Measurements from ENCODE around the gene METTL2B. TPM values are rescaled to one million over a fixed set of nuclear protein-coding genes. Genes with fewer than 3 reads are reported as not detected.

METTL2B gene
- total RNA-seq, 1 experiment from 2014 or later, result 49.7 TPM

DNA sequence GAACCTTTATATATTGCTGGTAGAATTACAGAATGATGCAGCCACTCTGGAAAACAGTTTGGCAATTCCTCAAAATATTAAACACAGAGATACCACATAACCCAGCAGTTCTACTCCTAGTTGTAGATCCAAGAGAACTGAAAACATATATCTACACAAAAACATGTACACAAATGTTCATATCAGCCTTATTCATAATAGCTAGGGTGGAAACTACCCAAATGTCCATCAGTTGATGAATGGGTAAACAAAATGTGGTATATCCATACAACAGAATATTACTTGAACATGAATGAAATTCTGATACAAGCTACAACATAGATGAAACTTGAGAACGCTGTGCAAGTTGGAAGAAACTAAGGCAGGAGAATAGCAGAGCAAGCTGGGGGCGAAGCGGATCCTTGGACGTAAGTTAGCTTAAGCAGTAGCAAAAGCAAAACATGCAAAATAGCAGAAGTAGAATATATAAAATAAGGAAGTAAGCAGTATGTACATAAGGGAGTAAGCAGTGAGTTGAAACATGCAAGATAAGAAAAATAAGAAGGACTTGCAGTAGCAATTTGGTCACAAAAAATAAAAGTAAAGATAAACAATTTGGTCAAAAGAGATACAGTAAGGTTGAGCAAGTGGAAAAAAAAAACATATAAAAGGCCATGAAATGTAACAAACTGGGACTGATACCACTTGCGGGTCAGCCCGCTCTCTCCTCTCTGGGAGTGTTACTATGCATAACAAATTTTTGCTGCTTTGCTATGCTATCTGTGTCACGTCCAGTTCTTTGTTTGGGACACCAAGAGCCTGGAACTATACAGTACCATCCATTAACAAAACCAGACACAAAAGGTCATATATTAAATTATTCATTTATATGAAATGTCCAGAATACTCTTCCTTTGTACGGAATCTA lies 38.9 kb upstream of the METTL2B start:
- POLR2A ChIA-PET, result interaction anchor here (0.6 kb wide), 1 partner anchor 1932 kb away, joined by 4 read pairs; no protein-coding TSS in a partner anchor
- no peaks in the 10 kb centered on the region for H3K4me1 Mint-ChIP-seq (ENCODE audit: insufficient read depth, unreplicated experiment)
- DNase-seq (ENCODE audit: unreplicated experiment), result no peak
- intact Hi-C loops (cut with micrococcal nuclease), result no loop called here
- CTCF ChIA-PET, result interaction anchor here (4.9 to 11.7 kb wide), 2 partner anchors 10 to 23 kb away, joined by 31 to 129 read pairs; no protein-coding TSS in a partner anchor
- H3K4me3 Mint-ChIP-seq (ENCODE audit: unreplicated experiment), result no peak overlapping the region
- TF ChIP-seq, protein P1, sequence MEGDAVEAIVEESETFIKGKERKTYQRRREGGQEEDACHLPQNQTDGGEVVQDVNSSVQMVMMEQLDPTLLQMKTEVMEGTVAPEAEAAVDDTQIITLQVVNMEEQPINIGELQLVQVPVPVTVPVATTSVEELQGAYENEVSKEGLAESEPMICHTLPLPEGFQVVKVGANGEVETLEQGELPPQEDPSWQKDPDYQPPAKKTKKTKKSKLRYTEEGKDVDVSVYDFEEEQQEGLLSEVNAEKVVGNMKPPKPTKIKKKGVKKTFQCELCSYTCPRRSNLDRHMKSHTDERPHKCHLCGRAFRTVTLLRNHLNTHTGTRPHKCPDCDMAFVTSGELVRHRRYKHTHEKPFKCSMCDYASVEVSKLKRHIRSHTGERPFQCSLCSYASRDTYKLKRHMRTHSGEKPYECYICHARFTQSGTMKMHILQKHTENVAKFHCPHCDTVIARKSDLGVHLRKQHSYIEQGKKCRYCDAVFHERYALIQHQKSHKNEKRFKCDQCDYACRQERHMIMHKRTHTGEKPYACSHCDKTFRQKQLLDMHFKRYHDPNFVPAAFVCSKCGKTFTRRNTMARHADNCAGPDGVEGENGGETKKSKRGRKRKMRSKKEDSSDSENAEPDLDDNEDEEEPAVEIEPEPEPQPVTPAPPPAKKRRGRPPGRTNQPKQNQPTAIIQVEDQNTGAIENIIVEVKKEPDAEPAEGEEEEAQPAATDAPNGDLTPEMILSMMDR (IDR thresholded peaks at IDR 0.05; ENCODE audit: unreplicated experiment), result no peak
- no peaks in the 10 kb centered on the region for H3K9me3 Mint-ChIP-seq (ENCODE audit: unreplicated experiment)
- no peaks in the 10 kb centered on the region for H3K36me3 Mint-ChIP-seq (ENCODE audit: insufficient read depth, unreplicated experiment)
- no TSS peak for BruUV-seq (replicated peaks)
- H3K27ac Mint-ChIP-seq (ENCODE audit: low read depth, unreplicated experiment), result no peak overlapping the region
- H3K27me3 Mint-ChIP-seq (ENCODE audit: insufficient read depth, unreplicated experiment), result no peaks in the 10 kb centered on the region

DNA sequence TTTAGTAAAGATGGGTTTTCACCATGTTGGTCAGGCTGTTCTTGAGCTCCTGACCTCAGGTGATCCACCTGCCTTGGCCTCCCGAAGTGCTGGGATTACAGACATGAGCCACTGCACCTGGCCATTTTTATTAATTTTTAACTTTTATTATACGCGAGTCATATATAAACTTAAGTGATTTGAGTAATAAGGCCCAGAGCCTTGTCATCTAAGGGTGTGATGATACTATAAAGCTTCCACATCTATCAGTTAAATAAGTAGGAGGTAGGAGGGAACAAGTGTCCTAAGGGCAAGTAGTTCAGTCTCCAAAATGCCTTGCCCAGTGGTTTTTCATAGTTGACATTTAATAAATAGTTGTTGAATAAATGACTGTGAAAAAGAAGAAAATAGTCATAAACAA lies 34.2 kb upstream of the METTL2B start:
- no peak for DNase-seq (ENCODE audit: unreplicated experiment)
- Mint-ChIP-seq H3K27ac (ENCODE audit: low read depth, unreplicated experiment) (no peak overlapping the region), H3K9me3 (ENCODE audit: unreplicated experiment) (no peaks in the 10 kb centered on the region), H3K4me3 (ENCODE audit: unreplicated experiment) (no peak overlapping the region), H3K27me3 (ENCODE audit: insufficient read depth, unreplicated experiment) (no peaks in the 10 kb centered on the region), H3K36me3 (ENCODE audit: insufficient read depth, unreplicated experiment) (no peaks in the 10 kb centered on the region), H3K4me1 (ENCODE audit: insufficient read depth, unreplicated experiment) (no peaks in the 10 kb centered on the region)
- no TSS peak for BruUV-seq (replicated peaks)
- ChIA-PET CTCF (interaction anchor here (1.0 to 11.7 kb wide), 3 partner anchors 15 to 95 kb away, joined by 3 to 129 read pairs (median 6); no protein-coding TSS in a partner anchor), POLR2A (interaction anchor here (1.5 to 1.8 kb wide), 2 partner anchors 10 to 13 kb away, joined by 3 to 5 read pairs; partner anchors contain the start of gene HILPDA)
- intact Hi-C loops (cut with micrococcal nuclease), result no loop called here
- TF ChIP-seq, protein P1 (IDR thresholded peaks at IDR 0.05; ENCODE audit: unreplicated experiment), result no peak

DNA sequence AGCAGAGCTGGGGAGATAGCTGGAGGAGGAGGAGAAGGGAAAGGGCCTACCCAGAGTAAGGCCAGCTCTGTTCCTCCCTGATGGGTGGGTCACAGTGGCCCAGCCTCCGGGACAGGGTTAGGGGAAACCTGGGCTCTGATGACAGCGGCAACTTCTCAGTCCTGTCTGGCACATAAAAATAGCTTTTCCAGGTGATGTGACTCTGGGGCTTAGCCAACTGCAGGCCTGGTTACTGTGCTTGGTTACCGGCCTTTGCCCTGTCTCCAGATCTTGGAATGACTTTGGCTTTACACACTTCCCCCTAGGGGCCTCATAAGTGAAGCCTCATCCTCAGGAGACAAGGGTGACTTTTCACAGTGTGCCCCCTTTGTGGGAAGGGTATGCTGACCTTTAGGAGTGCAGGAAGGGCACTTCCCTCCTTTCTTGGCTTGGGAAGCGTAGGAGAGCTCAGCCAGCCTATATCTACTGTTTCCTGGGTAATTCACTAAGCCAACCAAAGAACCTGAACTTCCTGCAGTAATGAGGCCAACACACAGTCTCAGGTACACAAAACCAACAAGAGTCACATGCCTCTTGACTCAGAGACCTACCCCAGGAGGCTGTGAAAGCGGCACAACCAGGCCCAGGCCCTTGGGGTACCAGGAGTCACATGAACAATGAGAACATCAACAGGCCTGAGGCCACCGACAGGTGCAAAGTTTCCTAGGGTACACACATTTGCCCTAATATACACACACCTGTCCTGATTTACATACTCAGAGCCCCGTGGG lies 32.5 kb upstream of the METTL2B start:
- no peaks in the 10 kb centered on the region for H3K27me3 Mint-ChIP-seq (ENCODE audit: insufficient read depth, unreplicated experiment)
- H3K9me3 Mint-ChIP-seq (ENCODE audit: unreplicated experiment), result no peaks in the 10 kb centered on the region
- BruUV-seq (replicated peaks), result no TSS peak
- H3K4me1 Mint-ChIP-seq (ENCODE audit: insufficient read depth, unreplicated experiment), result no peaks in the 10 kb centered on the region
- H3K27ac Mint-ChIP-seq (ENCODE audit: low read depth, unreplicated experiment), result no peak overlapping the region
- TF ChIP-seq, protein P1 (IDR thresholded peaks at IDR 0.05; ENCODE audit: unreplicated experiment), result no peak
- CTCF ChIA-PET, result interaction anchor here (0.6 to 11.7 kb wide), 9 partner anchors 11 to 1628 kb away, joined by 3 to 129 read pairs (median 4); no protein-coding TSS in a partner anchor
- DNase-seq (ENCODE audit: unreplicated experiment), result no peak
- no peaks in the 10 kb centered on the region for H3K36me3 Mint-ChIP-seq (ENCODE audit: insufficient read depth, unreplicated experiment)
- no peak overlapping the region for H3K4me3 Mint-ChIP-seq (ENCODE audit: unreplicated experiment)
- POLR2A ChIA-PET, result interaction anchor here (0.5 to 1.0 kb wide), 4 partner anchors 11 to 142 kb away, joined by 3 to 6 read pairs (median 4); partner anchors contain the start of gene HILPDA
- intact Hi-C loops (cut with micrococcal nuclease), result no loop called here

DNA sequence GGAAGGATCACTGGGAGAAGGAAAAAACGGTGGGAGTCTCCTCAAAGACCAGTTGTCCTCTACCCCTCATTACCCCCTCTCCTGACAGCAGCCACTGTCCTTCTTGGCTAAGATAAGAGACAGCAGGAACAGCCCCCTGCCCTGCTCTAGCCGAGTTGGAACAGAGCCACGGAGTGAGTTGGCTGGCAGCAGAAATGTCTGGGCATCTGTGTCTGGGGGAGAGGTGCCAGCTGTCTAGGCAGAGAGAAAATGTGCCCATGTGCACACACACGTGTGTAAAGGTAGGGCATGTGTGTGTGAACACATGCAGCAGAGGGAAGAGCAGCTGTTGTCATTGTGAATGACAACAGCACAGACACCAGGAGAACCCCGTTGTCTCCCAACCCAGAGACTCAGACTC lies 30.2 kb upstream of the METTL2B start:
- no peaks in the 10 kb centered on the region for H3K36me3 Mint-ChIP-seq (ENCODE audit: insufficient read depth, unreplicated experiment)
- intact Hi-C loops (cut with micrococcal nuclease), result no loop called here
- no peak overlapping the region for H3K4me3 Mint-ChIP-seq (ENCODE audit: unreplicated experiment)
- no peaks in the 10 kb centered on the region for H3K4me1 Mint-ChIP-seq (ENCODE audit: insufficient read depth, unreplicated experiment)
- peaks cover 9% of the 10 kb centered on the region for H3K27me3 Mint-ChIP-seq (ENCODE audit: insufficient read depth, unreplicated experiment)
- ChIA-PET POLR2A (no interaction called here), CTCF (interaction anchor here (1.2 to 1.5 kb wide), 2 partner anchors 14 to 18 kb away, joined by 4 to 5 read pairs; no protein-coding TSS in a partner anchor)
- no peak overlapping the region for H3K27ac Mint-ChIP-seq (ENCODE audit: low read depth, unreplicated experiment)
- TF ChIP-seq, protein P1 (IDR thresholded peaks at IDR 0.05; ENCODE audit: unreplicated experiment), result no peak
- no TSS peak for BruUV-seq (replicated peaks)
- no peak for DNase-seq (ENCODE audit: unreplicated experiment)
- H3K9me3 Mint-ChIP-seq (ENCODE audit: unreplicated experiment), result no peaks in the 10 kb centered on the region

Measured in MCF 10A (cell line).